GM19328 (cell line): ENCODE measurements around the gene KCTD21.
"Not testable (repeated sequence)": the region's sequence is repeated elsewhere in the genome, so short reads cannot be mapped to it uniquely, and the experiment has no call there.

Experiments
- ATAC-seq: cut with Tn5 transposase; IDR thresholded peaks from one replicate; pipeline ENCODE4 v1.9.1; 2021; ENCODE audit warnings: mild to moderate bottlenecking, moderate library complexity; ENCODE audit not compliant: unreplicated experiment

KCTD21 gene, protein sequence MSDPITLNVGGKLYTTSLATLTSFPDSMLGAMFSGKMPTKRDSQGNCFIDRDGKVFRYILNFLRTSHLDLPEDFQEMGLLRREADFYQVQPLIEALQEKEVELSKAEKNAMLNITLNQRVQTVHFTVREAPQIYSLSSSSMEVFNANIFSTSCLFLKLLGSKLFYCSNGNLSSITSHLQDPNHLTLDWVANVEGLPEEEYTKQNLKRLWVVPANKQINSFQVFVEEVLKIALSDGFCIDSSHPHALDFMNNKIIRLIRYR

DNA sequence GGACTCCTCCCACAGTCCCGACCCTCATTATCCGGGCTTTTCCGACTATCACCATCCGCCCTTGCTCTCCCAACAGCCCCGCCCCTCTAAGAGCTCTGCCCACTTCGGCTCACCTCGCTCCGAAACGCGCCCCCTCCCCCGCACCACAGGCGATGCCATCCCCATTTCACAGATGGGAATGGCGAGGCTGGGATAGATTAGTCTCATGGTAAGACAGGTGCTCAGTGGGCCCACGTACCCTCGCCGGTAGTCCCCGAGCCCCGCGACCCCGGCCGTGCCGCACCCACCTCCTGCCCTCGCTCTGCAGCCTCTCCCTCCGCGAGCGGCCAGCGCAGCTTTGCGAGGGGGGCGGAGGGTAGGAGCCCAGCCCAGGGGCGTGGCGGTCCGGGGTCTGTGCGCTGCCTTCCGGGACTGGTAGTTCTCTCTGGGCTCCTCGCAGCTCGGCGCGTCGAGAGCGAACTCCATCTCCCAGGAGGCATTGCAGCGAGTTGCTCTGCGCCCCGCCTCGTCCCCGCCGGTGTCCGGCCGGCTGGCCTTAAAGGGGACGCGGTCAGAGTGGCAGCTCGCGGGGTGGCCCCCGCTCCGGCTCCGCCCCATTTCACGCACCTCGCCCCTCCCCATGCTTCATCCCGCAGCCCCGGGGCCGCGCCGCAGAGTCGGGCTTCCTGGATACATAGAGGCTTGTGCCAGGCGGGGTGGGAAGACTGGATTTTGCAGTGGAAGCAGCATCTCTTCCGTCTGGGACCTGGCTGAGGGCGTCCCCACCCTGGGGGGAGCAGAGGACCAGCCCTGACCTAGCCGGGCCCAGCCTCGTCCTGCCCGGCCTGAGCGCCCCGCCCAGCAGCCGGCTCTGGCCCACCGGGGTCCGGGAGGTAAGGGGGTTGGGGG lies at the start of gene KCTD21, which contains the start of gene USP35:
Gene KCTD21 (minus strand): TSS at position 341 of the 888 bp plus-strand sequence. CDS start 14,072 bp downstream, outside the sequence.
Gene USP35 (plus strand): TSS at position 634 of the 888 bp plus-strand sequence. CDS start 7,327 bp downstream, outside the sequence.
- peak; percentile 89 for ATAC-seq

DNA sequence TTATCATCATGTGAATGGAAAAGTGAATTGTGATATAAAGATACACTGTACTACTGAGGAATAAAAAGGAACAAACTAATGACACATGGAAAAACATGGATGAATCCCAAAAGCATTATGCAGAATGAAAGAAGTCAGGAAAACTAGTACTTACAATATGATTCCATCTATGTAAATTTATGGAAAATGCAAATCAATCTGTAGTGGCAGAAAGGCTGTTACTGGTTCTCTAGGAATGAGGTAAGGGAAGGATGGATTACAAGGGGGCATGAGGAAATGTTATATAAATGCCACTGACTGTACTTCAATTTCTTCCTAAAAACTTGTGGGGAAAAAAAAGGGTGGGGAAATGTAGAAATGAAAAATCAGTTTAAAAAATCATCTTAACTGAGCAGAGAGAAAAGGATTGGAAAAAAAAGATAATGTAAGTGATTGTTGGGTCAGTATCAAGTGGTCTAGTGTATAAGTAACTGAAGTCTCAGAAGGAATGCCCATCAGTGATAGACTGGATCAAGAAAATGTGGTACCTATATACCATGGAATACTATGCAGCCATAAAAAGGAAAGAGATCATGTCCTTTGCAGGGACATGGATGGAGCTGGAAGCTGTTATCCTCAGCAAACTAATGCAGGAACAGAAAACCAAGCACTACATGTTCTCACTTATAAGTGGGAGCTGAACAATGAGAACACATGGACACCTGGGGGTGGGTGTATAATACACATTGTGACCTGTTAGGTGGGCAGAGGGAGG lies 49.0 kb upstream of the KCTD21 start:
- no peak for ATAC-seq

DNA sequence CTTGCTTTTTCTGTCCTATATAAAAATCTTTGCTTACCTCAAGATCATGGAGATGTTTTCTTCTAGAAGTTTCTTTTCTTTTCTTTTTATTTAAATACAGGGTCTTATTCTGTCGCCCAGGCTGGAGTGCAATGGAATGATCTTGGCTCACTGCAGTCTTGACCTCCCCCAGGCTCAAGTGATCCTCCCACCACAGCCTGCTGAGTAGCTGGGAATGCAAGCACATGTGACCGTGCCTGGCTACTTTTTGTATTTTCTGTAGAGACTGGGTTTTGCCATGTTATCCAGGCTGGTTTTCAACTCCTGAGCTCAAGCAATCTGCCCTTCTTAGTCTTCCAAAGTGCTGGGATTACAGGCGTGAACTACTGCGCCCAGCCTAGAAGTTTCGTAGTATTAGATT lies 45.6 kb upstream of the KCTD21 start:
- no peak for ATAC-seq

- ATAC-seq, result not testable (repeated sequence)
These were observed 44.6 kb upstream of the KCTD21 start for GRCh38 chr11:78233046-78233445.

DNA sequence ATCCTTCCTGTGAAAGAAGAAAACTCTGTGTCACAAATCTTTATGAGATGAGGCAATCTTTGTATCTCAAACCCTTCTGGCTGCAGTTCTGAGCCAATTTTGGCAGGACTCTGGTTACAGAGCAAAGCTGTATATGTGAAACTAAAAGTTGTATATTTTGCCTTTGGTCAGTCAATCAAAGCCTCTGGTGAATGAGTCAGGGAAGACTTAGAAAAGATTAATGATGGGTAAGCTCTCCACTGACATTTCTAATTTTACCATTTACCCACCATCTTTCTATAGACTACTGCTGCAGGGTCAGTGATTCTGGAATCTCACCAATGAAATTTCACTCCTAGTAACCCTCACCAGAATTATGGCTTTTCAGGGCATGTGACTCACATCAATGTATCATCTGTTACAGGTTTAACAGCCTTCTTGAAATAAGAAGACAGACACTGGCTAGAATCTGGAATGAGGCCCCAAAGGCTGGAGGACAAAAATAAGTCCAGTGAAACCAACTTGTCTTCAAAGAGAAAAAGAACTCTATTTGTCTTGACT lies 43.6 kb upstream of the KCTD21 start:
- no peak for ATAC-seq

- no peak for ATAC-seq
These were observed 41.9 kb upstream of the KCTD21 start for GRCh38 chr11:78230161-78230877.

GRCh38 chr11:78229106-78229505 lies 40.7 kb upstream of the KCTD21 start:
- ATAC-seq, result no peak

GRCh38 chr11:78228467-78228866 lies 40.0 kb upstream of the KCTD21 start:
- no peak for ATAC-seq

GRCh38 chr11:78227921-78228320 lies 39.5 kb upstream of the KCTD21 start:
- ATAC-seq, result no peak

GRCh38 chr11:78226684-78227680 lies 38.6 kb upstream of the KCTD21 start:
- ATAC-seq, result no peak

- ATAC-seq, result no peak
These were observed 36.5 kb upstream of the KCTD21 start for GRCh38 chr11:78224906-78225420.

- no peak for ATAC-seq
These were observed 36.1 kb upstream of the KCTD21 start for GRCh38 chr11:78224506-78224905.

- ATAC-seq, result peak; percentile 56
These were observed 35.0 kb upstream of the KCTD21 start for GRCh38 chr11:78223320-78223954.

- not testable (repeated sequence) for ATAC-seq
These were observed 34.3 kb upstream of the KCTD21 start for GRCh38 chr11:78222726-78223125.

DNA sequence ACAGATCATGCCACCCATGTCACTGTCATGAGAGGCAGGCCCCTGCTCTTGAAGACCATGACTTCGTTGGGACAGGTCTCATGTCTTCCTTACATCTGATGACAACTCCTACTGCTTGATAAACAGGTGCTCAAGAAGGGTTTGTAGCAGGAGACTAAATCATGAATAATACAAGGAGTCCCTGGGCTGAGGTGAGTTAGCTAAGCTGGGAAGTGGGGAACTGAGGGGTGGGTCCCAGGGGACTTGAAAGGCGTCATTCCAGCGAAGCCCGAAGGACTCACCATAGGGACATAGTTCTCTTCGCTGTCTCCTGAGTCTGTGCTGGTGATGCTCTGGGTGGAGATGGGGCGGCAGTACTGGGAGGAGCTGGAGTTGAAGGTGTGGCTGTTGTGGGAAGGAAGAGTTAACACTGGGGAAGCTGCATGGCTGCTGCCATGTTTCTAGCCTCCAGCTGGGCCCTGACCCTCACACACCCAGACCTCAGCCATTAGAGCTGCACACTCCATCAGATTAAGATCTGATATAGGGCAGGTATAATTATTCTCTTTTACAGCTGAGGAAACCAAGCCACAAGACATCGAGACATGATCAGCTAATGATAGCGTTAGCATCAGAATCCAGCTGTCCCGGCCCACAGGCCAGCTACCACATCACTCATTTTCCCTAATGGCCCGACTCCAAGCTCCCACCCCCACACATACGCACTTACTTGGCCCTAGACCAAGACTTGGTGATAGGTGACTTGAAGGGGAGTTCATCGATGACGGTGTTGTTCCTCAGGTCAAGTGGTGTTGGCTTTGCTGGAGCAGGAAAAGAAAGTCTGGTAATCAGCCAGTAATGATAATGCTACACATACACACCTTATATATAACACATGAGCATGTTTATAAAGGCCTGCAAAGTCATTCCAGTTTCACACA lies 33.2 kb upstream of the KCTD21 start:
- ATAC-seq, result no peak

- ATAC-seq, result no peak
These were observed 32.1 kb upstream of the KCTD21 start for GRCh38 chr11:78220218-78221157.
